Measurements from ENCODE around the gene MKX. TPM values are rescaled to one million over a fixed set of nuclear protein-coding genes. Genes with fewer than 3 reads are reported as not detected.

Gene MKX
- total and polyA plus RNA-seq, 9 of the 15 experiments (the other 6 are each of a cell fraction or from before 2014, with no cell fraction given) = 0.07 TPM; not detected in 7

GRCh38 chr10:27636816-27637215 lies 108.8 kb downstream of the MKX start:
- no peak for DNase-seq (ENCODE audit: extremely low read depth in 1 of 4, low spot score in 3 of 4)
- H3K9ac ChIP-seq (ENCODE audit: insufficient read depth in 1 of 2, low read depth in 2 of 2, low read length in 2 of 2) = no peak overlapping the region
- H3K27me3 ChIP-seq (ENCODE audit: control insufficient read depth in 2 of 2, insufficient read depth in 2 of 2, low read length in 2 of 2) = no peaks in the 10 kb centered on the region
- intact Hi-C loops (cut with micrococcal nuclease) = no loop called here
- no peak for TF ChIP-seq PHF21A (IDR thresholded peaks at IDR 0.05; ENCODE audit: borderline replicate concordance, low read depth)
- no peak for TF ChIP-seq REST (IDR thresholded peaks at IDR 0.05; ENCODE audit: borderline replicate concordance)
- TF ChIP-seq REST (CRISPR knock-in tag; IDR thresholded peaks at IDR 0.05; ENCODE audit: low read depth) = no peak
- WGBS (ENCODE audit: insufficient coverage, low coverage, missing lambda C conversion rate) = 0% methylated on average over 1 of the region's 1 CpG
- no peak for ATAC-seq
- no TSS peak for BruUV-seq (replicated peaks)
- no peak overlapping the region for H2AFZ ChIP-seq (ENCODE audit: low read depth, low read length)
- ChIA-PET CTCF (ENCODE audit: low intra/inter-chr PET ratio) (no interaction called here), POLR2A (no interaction called here)
- H3K27ac ChIP-seq (ENCODE audit: extremely low read depth, low read depth, low read length) = no peak overlapping the region
- in situ Hi-C loops (cut with MboI) = no loop called here
- no peaks in the 10 kb centered on the region for H3K4me1 ChIP-seq (replicated peaks in 1 of 2; ENCODE audit: control insufficient read depth in 2 of 2, insufficient read depth in 2 of 2, low read length in 2 of 2)
- H3K79me2 ChIP-seq (ENCODE audit: control insufficient read depth, insufficient read depth, low read length) = no peaks in the 10 kb centered on the region
- no peak overlapping the region for H3K4me3 ChIP-seq
- no peaks in the 10 kb centered on the region for H3K36me3 ChIP-seq (ENCODE audit: control insufficient read depth, insufficient read depth, low read length)
- H3K4me2 ChIP-seq (ENCODE audit: insufficient read depth, low read length) = no peak overlapping the region
- H3K9me1 ChIP-seq (ENCODE audit: control insufficient read depth, insufficient read depth, low read length) = no peaks in the 10 kb centered on the region
- no peaks in the 10 kb centered on the region for H3K9me3 ChIP-seq (replicated peaks; ENCODE audit: control insufficient read depth, insufficient read depth, low read depth, low read length)
- no peak for FAIRE-seq
- H4K20me1 ChIP-seq (replicated peaks; ENCODE audit: control insufficient read depth, insufficient read depth, low read length) = no peaks in the 10 kb centered on the region
